ENCODE data around the gene GPR83.

GRCh38 chr11:94418123-94418765 lies 17.0 kb upstream of the GPR83 start:
- TF ChIP-seq CTCF (conservative IDR thresholded peaks at IDR 0.05) (no peak), ZFX (IDR thresholded peaks at IDR 0.05) (no peak)

Measured in C4-2B (cell line).